Measurements from ENCODE around the gene MRGPRF.

The MRGPRF gene

GRCh38 chr11:68963779-68964178, 49.3 kb downstream of the MRGPRF start:
- DNase-seq (ENCODE audit: low spot score): no peak

GRCh38 chr11:68962527-68963250, 50.4 kb downstream of the MRGPRF start:
- DNase-seq (ENCODE audit: low spot score): no peak

- no peak for DNase-seq (ENCODE audit: low spot score)
Observed at GRCh38 chr11:68961245-68961644, 51.8 kb downstream of the MRGPRF start.

GRCh38 chr11:68960294-68961071, 52.6 kb downstream of the MRGPRF start:
- no peak for DNase-seq (ENCODE audit: low spot score)

GRCh38 chr11:68959465-68960293, 53.4 kb downstream of the MRGPRF start:
- DNase-seq (ENCODE audit: low spot score): no peak

- DNase-seq (ENCODE audit: low spot score): no peak
Observed at GRCh38 chr11:68958211-68958610, 54.8 kb downstream of the MRGPRF start.

- no peak for DNase-seq (ENCODE audit: low spot score)
Observed at GRCh38 chr11:68956547-68957254, 56.3 kb downstream of the MRGPRF start.

- DNase-seq (ENCODE audit: low spot score): no peak
Observed at GRCh38 chr11:68956142-68956541, 56.9 kb downstream of the MRGPRF start.

GRCh38 chr11:68955607-68955958, 57.5 kb downstream of the MRGPRF start:
- no peak for DNase-seq (ENCODE audit: low spot score)

GRCh38 chr11:68954836-68955606, 58.0 kb downstream of the MRGPRF start:
- no peak for DNase-seq (ENCODE audit: low spot score)
